H1 (cell line): ENCODE measurements around the gene PIM1. TPM values are rescaled to one million over a fixed set of nuclear protein-coding genes. Genes with fewer than 3 reads are reported as not detected.

Experiments used
- CTCF ChIA-PET: fragments of 300-600 bp; sonication (Branson Sonifier 250); formaldehyde crosslinking; loops from one replicate; lab custom pipeline; 2021; ENCODE audit not compliant: partially characterized antibody; lab: Charles Lee
- POLR2A ChIA-PET: fragments of 300-600 bp; sonication (Branson Sonifier 250); formaldehyde crosslinking; loops from one replicate; lab custom pipeline; 2021; ENCODE audit warnings: inconsistent platforms; ENCODE audit not compliant: partially characterized antibody; lab: Charles Lee
- DNase-seq, 2 experiments: peaks; one replicate each; pipeline versions ENCODE4 v3.0.0 to v3.0.0-alpha.2; 2010 to 2022; ENCODE audit warnings: low spot score in 2 of 2, low read depth in 1 of 2, mixed read lengths in 1 of 2
- FAIRE-seq: peaks from 2 replicates; lab custom pipeline; 2011; peaks lifted over from hg19 to GRCh38; lab: Jason Lieb, UNC
- H2AFZ ChIP-seq: 2 replicates; pipeline ENCODE4 v1.8.1; 2012; ENCODE audit warnings: low read length, inconsistent platforms
- H2AK5ac ChIP-seq: 2 replicates; pipeline ENCODE4 v1.6.1; 2013; ENCODE audit warnings: low read depth, low read length
- H2BK120ac ChIP-seq: replicated peaks from 2 replicates; pipeline ENCODE3; 2013; ENCODE audit warnings: low read depth, low read length, inconsistent platforms
- H2BK12ac ChIP-seq: 2 replicates; pipeline ENCODE4 v1.6.1; 2013; ENCODE audit warnings: low read depth, low read length
- H2BK15ac ChIP-seq: 2 replicates; pipeline ENCODE4 v1.6.1; 2013; ENCODE audit warnings: low read length
- H2BK20ac ChIP-seq: 2 replicates; pipeline ENCODE4 v1.6.1; 2013; ENCODE audit warnings: low read length
- H2BK5ac ChIP-seq: 2 replicates; pipeline ENCODE4 v1.6.1; 2013; ENCODE audit warnings: low read depth, low read length
- H3K14ac ChIP-seq: 2 replicates; pipeline ENCODE4 v1.6.1; 2013; ENCODE audit warnings: inconsistent platforms; ENCODE audit not compliant: insufficient read length
- H3K18ac ChIP-seq: 2 replicates; pipeline ENCODE4 v1.6.1; 2013; ENCODE audit warnings: low read length; ENCODE audit errors: extremely low read depth
- H3K23ac ChIP-seq: 2 replicates; pipeline ENCODE4 v1.6.1; 2013; ENCODE audit warnings: inconsistent platforms; ENCODE audit not compliant: insufficient read length
- H3K23me2 ChIP-seq: 2 replicates; pipeline ENCODE4 v1.6.1; 2013; ENCODE audit warnings: low read depth, low read length
- H3K27ac ChIP-seq: 2 replicates; pipeline ENCODE4 v1.6.1; 2011; ENCODE audit warnings: low read depth, low read length, inconsistent platforms
- H3K27me3 ChIP-seq, 4 experiments: replicated peaks in 1 of 4; 1 replicate in 1 of 4; 2 replicates in 3 of 4; pipeline versions ENCODE4 v1.6.1 to v1.8.1; 2011 to 2013; ENCODE audit warnings: low read length in 3 of 4, mild to moderate bottlenecking in 3 of 4, inconsistent platforms in 2 of 4, mixed read lengths in 2 of 4, moderate library complexity in 1 of 4; ENCODE audit not compliant: control insufficient read depth in 3 of 4, insufficient read depth in 3 of 4; ENCODE audit errors: extremely low read depth in 1 of 4
- H3K36me3 ChIP-seq, 4 experiments: 2 replicates each; pipeline versions ENCODE4 v1.6.1 to v1.8.1; 2011 to 2013; ENCODE audit warnings: mild to moderate bottlenecking in 4 of 4, low read length in 3 of 4, moderate library complexity in 2 of 4, control low read depth in 1 of 4, inconsistent platforms in 1 of 4; ENCODE audit not compliant: insufficient read depth in 4 of 4, control insufficient read depth in 2 of 4
- H3K4ac ChIP-seq: replicated peaks from 2 replicates; pipeline ENCODE3; 2013; ENCODE audit warnings: low read length, low read depth, mixed read lengths, inconsistent platforms; ENCODE audit not compliant: insufficient read length
- H3K4me1 ChIP-seq, 4 experiments: replicated peaks in 1 of 4; 1 replicate in 1 of 4; 2 replicates in 3 of 4; pipeline versions ENCODE4 v1.6.1 to v1.8.1; 2011 to 2013; ENCODE audit warnings: low read length in 3 of 4, inconsistent platforms in 2 of 4, mixed read lengths in 1 of 4; ENCODE audit not compliant: insufficient read depth in 4 of 4, control insufficient read depth in 3 of 4
- H3K4me2 ChIP-seq, 2 experiments: 2 replicates each; pipeline versions ENCODE4 v1.6.1 to v1.8.1; 2011 to 2013; ENCODE audit warnings: low read depth in 2 of 2, low read length in 2 of 2, control low read depth in 1 of 2, inconsistent platforms in 1 of 2, mild to moderate bottlenecking in 1 of 2; ENCODE audit not compliant: insufficient read depth in 1 of 2
- H3K4me3 ChIP-seq, 4 experiments: fragments of 200-600, 300-600 bp in 1 of 4; sonication (generic), shearing (Covaris generic), sonication (Bioruptor Twin) in 1 of 4; 2 replicates each; pipeline versions ENCODE4 v1.5.1 to v1.8.1; 2011 to 2016; ENCODE audit warnings: low read length in 4 of 4, low read depth in 3 of 4, control low read depth in 2 of 4, inconsistent platforms in 2 of 4, mild to moderate bottlenecking in 2 of 4, mixed read lengths in 1 of 4, moderate library complexity in 1 of 4; ENCODE audit not compliant: insufficient read depth in 2 of 4; ENCODE audit errors: extremely low read depth in 1 of 4
- H3K56ac ChIP-seq: replicated peaks from 2 replicates; pipeline ENCODE3; 2013; ENCODE audit warnings: low read depth, mild to moderate bottlenecking, mixed read lengths, low read length, inconsistent platforms; ENCODE audit not compliant: insufficient read length
- H3K79me1 ChIP-seq: 2 replicates; pipeline ENCODE4 v1.6.1; 2013; ENCODE audit warnings: low read depth, low read length, control low read depth
- H3K79me2 ChIP-seq, 2 experiments: 2 replicates each; pipeline versions ENCODE4 v1.6.1 to v1.8.1; 2012 to 2013; ENCODE audit warnings: low read length in 2 of 2, mild to moderate bottlenecking in 2 of 2, inconsistent platforms in 1 of 2; ENCODE audit not compliant: insufficient read depth in 2 of 2, control insufficient read depth in 1 of 2
- H3K9ac ChIP-seq, 4 experiments: replicated peaks in 1 of 4; 1 replicate in 1 of 4; 2 replicates in 3 of 4; pipeline versions ENCODE4 v1.6.1 to v1.8.1; 2011 to 2013; ENCODE audit warnings: low read depth in 3 of 4, low read length in 3 of 4, control low read depth in 2 of 4, mild to moderate bottlenecking in 2 of 4, moderate library complexity in 2 of 4, inconsistent platforms in 1 of 4; ENCODE audit errors: extremely low read depth in 1 of 4
- H3K9me3 ChIP-seq, 2 experiments: 2 replicates each; pipeline versions ENCODE4 v1.6.1 to v1.8.1; 2012 to 2013; ENCODE audit warnings: mild to moderate bottlenecking in 2 of 2, moderate library complexity in 2 of 2, control low read depth in 1 of 2, inconsistent platforms in 1 of 2, low read depth in 1 of 2, low read length in 1 of 2, mixed read lengths in 1 of 2; ENCODE audit not compliant: insufficient read depth in 2 of 2
- H4K20me1 ChIP-seq, 2 experiments: replicated peaks in 1 of 2; 2 replicates each; pipeline versions ENCODE3 to v1.8.1; 2011 to 2013; ENCODE audit warnings: inconsistent platforms in 2 of 2, low read length in 2 of 2, mild to moderate bottlenecking in 1 of 2; ENCODE audit not compliant: insufficient read depth in 2 of 2, control insufficient read depth in 1 of 2
- H4K5ac ChIP-seq: 2 replicates; pipeline ENCODE4 v1.6.1; 2013; ENCODE audit warnings: low read length, low read depth, mixed read lengths, inconsistent platforms; ENCODE audit not compliant: insufficient read length
- H4K8ac ChIP-seq: 2 replicates; pipeline ENCODE4 v1.8.0; 2013; ENCODE audit warnings: mild to moderate bottlenecking, moderate library complexity, low read length, inconsistent platforms; ENCODE audit not compliant: insufficient read depth; ENCODE audit errors: extremely low read depth
- H4K91ac ChIP-seq: replicated peaks from 2 replicates; pipeline ENCODE3; 2013; ENCODE audit warnings: low read length, mixed read lengths, inconsistent platforms; ENCODE audit not compliant: insufficient read length
- BACH1 ChIP-seq: IDR thresholded peaks from 2 replicates; pipeline ENCODE4 v1.6.1; 2012; ENCODE audit warnings: low read length, improper control_type of control experiment
- CBX5 ChIP-seq: fragments of 300-800, 300-1000 bp; sonication (generic); IDR thresholded peaks from 2 replicates; pipeline ENCODE4 v1.7.1; 2016; ENCODE audit warnings: antibody characterized with exemption, low read length, low read depth
- CEBPB ChIP-seq: IDR thresholded peaks from 2 replicates; pipeline ENCODE4 v1.6.1; 2012; ENCODE audit warnings: low read depth, low read length
- CHD2 ChIP-seq: IDR thresholded peaks from 2 replicates; pipeline ENCODE4 v1.6.1; 2012; ENCODE audit warnings: low read length, improper control_type of control experiment
- JUND ChIP-seq: IDR thresholded peaks from 2 replicates; pipeline ENCODE4 v1.6.1; 2011; ENCODE audit warnings: mild to moderate bottlenecking, improper control_type of control experiment, low read length
- NRF1 ChIP-seq: IDR thresholded peaks from 2 replicates; pipeline ENCODE4 v1.6.1; 2011; ENCODE audit warnings: mild to moderate bottlenecking, low read depth, low read length, improper control_type of control experiment
- SP2 ChIP-seq: IDR thresholded peaks from 2 replicates; pipeline ENCODE4 v1.6.1; 2012; ENCODE audit warnings: mild to moderate bottlenecking, low read length, inconsistent platforms
- SUZ12 ChIP-seq: fragments of 200-600 bp; sonication (generic); IDR thresholded peaks from 2 replicates; pipeline ENCODE4 v1.6.1; 2012; ENCODE audit warnings: mild to moderate bottlenecking, inconsistent platforms, low read length, moderate library complexity, mixed read lengths
- TAF7 ChIP-seq: optimal IDR thresholded peaks from 2 replicates; pipeline ENCODE3; 2011; ENCODE audit warnings: low read depth, mild to moderate bottlenecking, inconsistent platforms, low read length, moderate library complexity, borderline replicate concordance
- TCF12 ChIP-seq: IDR thresholded peaks from 2 replicates; pipeline ENCODE4 v1.6.1; 2011; ENCODE audit warnings: low read depth, mild to moderate bottlenecking, low read length
- YY1 ChIP-seq: IDR thresholded peaks from 2 replicates; pipeline ENCODE4 v1.6.1; 2011; ENCODE audit warnings: low read depth, mild to moderate bottlenecking, low read length
- WGBS, 2 experiments: shearing (Covaris generic) in 1 of 2; methylation state at CpG; one replicate each; pipeline versions ENCODE4 v1.1.6 to v1.1.7; 2013 to 2015; ENCODE audit warnings: low lambda C conversion rate in 2 of 2, mixed read lengths in 2 of 2, inconsistent platforms in 1 of 2, low coverage in 1 of 2, missing lambda C conversion rate in 1 of 2; ENCODE audit not compliant: insufficient replicate concordance in 2 of 2, insufficient coverage in 1 of 2, insufficient read length in 1 of 2; ENCODE audit errors: extremely low coverage in 1 of 2, missing lambda C conversion rate in 1 of 2; 5-methylcytosine and 5-hydroxymethylcytosine counted together
- polyA plus RNA-seq, 7 experiments: library from polyadenylated mRNA; depleted of rRNA in 3 of 7; stranded (reverse) in 5 of 7; unstranded in 2 of 7; fragments of >200 nt in 5 of 7; fragments of 200-250 nt in 2 of 7; gene quantifications; 1 replicate in 5 of 7; 2 replicates in 1 of 7; 4 replicates in 1 of 7; pipeline versions ENCODE4 v1.2.1 to v1.2.3, GENCODE V29; 2011 to 2013; ENCODE audit warnings: missing spikeins in 2 of 7, mixed read lengths in 2 of 7
- total RNA-seq: library from RNA; stranded (reverse); fragmentation: NEBNext Ultra II Directional; extraction: Animal tissue kit (Norgen Biotek cat#: 25700); gene quantifications from 2 replicates; pipeline ENCODE4 v1.2.1, GENCODE V29; 2021

Gene PIM1
- total and polyA plus RNA-seq, 2 of the 8 experiments (the other 6 are each of a cell fraction or from before 2014, with no cell fraction given), result 25.5 to 94.9 TPM

GRCh38 chr6:37137201-37138090, 32.5 kb upstream of the PIM1 start:
- Histone ChIP-seq H3K79me2 (peaks cover 18 to 43% of the 10 kb centered on the region in 2 experiments), H3K23me2 (peaks cover 8% of the 10 kb centered on the region), H4K91ac (peak overlapping the region; percentile 53), H2BK5ac (peak overlapping the region; percentile 99), H3K27me3 (no peaks in the 10 kb centered on the region), H4K5ac (peak overlapping the region; percentile 75), H4K8ac (peak overlapping the region; percentile 95; the same call in 1 of the 2 replicates), H3K18ac (peak overlapping the region; percentile 91), H3K4me1 (peaks cover 15 to 37% (median 28%) of the 10 kb centered on the region in 4 experiments), H3K9me3 (no peaks in the 10 kb centered on the region), H3K36me3 (peaks cover 0 to 22% (median 1%) of the 10 kb centered on the region in 4 experiments; a peak in 2 of 8 replicates), H3K27ac (peak overlapping the region; percentile 98), H3K14ac (no peak overlapping the region), H3K79me1 (peaks cover 8% of the 10 kb centered on the region; the same call in 1 of the 2 replicates), H3K4me3 (peak overlapping the region; percentile 49 to 90 (median 87)), H2BK20ac (peak overlapping the region; percentile 62; the same call in 1 of the 2 replicates), H3K9ac (peak overlapping the region; percentile 92 to 98 (median 96)), H2BK120ac (peak overlapping the region; percentile 56), H3K4ac (peak overlapping the region; percentile 69), H2BK12ac (peak overlapping the region; percentile 99; the same call in 1 of the 2 replicates), H3K56ac (peak overlapping the region; percentile 93), H3K4me2 (peak overlapping the region; percentile 85 to 95), H3K23ac (no peak overlapping the region), H2BK15ac (no peak overlapping the region; the same call in 1 of the 2 replicates), H2AFZ (no peak overlapping the region), H2AK5ac (peak overlapping the region; percentile 97; the same call in 1 of the 2 replicates), H4K20me1 (no peaks in the 10 kb centered on the region)
- CTCF ChIA-PET, result interaction anchor here (0.7 to 9.0 kb wide), 8 partner anchors 9 to 108 kb away, joined by 3 to 59 read pairs (median 9); partner anchors contain the start of gene PIM1
- 0% methylated on average over 19 of the region's 19 CpGs; no CpG with 5 or more reads in 1 of the 2 experiments for WGBS, 2 experiments
- DNase-seq (peak; percentile 77 to 93), FAIRE-seq (peak; percentile 77)
- POLR2A ChIA-PET, result interaction anchor here (0.6 to 39.1 kb wide), 36 partner anchors 8 to 1398 kb away, joined by 3 to 1024 read pairs (median 5); partner anchors contain the start of gene PIM1
- peak; percentile 12; the same call in 1 of the 2 replicates for TF ChIP-seq TCF12
- TF ChIP-seq JUND, result peak; percentile 82
- no peak for TF ChIP-seq CBX5
- TF ChIP-seq CEBPB, result no peak
- TF ChIP-seq TAF7, result peak; percentile 90
- 0 out of 2 replicates have a peak, but pooled peaks have one; percentile 13 for TF ChIP-seq BACH1
- no peak for TF ChIP-seq SUZ12
- TF ChIP-seq YY1, result peak; percentile 80
- TF ChIP-seq SP2, result no peak
- TF ChIP-seq NRF1, result no peak
- no peak for TF ChIP-seq CHD2
